Colonic mucosa (tissue), 4 donors: ENCODE measurements around the gene GABARAP. TPM values are rescaled to one million over a fixed set of nuclear protein-coding genes. Genes with fewer than 3 reads are reported as not detected.

Experiments
- DNase-seq: peaks from one replicate; pipeline ENCODE4 v3.0.0-alpha.2; 2020
- H3K27ac ChIP-seq: fragments of 200-600 bp; one replicate; pipeline ENCODE4 v1.8.0; 2021
- H3K27me3 ChIP-seq: fragments of 200-600 bp; one replicate; pipeline ENCODE4 v1.8.0; 2021
- H3K36me3 ChIP-seq: fragments of 200-600 bp; one replicate; pipeline ENCODE4 v1.8.0; 2021
- H3K4me1 ChIP-seq: fragments of 200-600 bp; one replicate; pipeline ENCODE4 v1.8.0; 2021; ENCODE audit warnings: mild to moderate bottlenecking
- H3K4me3 ChIP-seq: fragments of 200-600 bp; one replicate; pipeline ENCODE4 v1.8.0; 2021
- H3K9ac ChIP-seq, 2 donors: one replicate each; pipeline ENCODE4 v1.7.0; 2013; ENCODE audit warnings: control low read depth in 2 of 2, low read depth in 2 of 2, low read length in 2 of 2
- H3K9me3 ChIP-seq: fragments of 200-600 bp; one replicate; pipeline ENCODE4 v1.8.0; 2021
- intact Hi-C: fragments of 100-400 bp; cut with DNase I; formaldehyde crosslinking; loops from one replicate; pipeline ENCODE4 v1.14.1; 2022
- total RNA-seq, 2 donors: library from RNA; stranded (reverse); fragmentation: NEBNext Ultra II Directional in 1 of 2; extraction: Animal tissue kit (Norgen Biotek cat#: 25700) in 1 of 2; gene quantifications; one replicate each; pipeline ENCODE4 v1.2.1, GENCODE V29; 2021
- TF ChIP-seq, protein P1 (sequence below): fragments of 200-600 bp; IDR thresholded peaks from one replicate; pipeline ENCODE4 v1.8.0; 2022; ENCODE audit warnings: antibody characterized with exemption, mild to moderate bottlenecking
- donor health status: healthy.
- donor health status: DM: no; HTN: no; CAD: no.
- donor health status: DM: no; HTN: no; CAD: no.

GABARAP gene
- total RNA-seq, 2 donors from 2014 or later, result 378 to 513 TPM

DNA sequence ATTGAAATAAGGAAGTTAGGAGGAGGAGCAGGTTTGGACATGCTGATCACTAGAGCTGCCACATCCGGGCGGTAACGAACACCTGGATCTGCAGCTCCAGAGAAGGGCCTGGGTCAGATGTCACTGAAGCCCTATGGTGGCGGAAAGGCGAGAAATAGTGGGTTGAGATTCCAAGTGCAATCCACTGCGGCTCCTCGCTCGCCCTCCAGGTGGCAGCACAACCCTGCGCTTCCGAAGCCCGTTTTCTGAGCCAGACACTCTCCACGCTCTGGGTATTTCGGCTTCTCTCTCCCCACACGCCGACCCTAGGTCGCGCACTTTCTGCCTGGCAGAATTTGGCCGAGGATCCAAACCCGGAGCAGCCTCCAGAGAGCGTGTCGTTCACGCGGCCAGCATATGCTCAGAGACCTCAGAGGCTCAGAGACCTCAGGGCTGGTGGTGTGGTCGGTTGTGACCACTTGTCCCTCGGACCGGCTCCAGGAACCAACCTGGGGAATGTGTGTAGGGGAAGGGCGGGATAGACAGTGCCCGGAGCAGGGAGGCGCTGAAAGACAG is 38.3 kb upstream of the GABARAP start:
- peak overlapping the region; percentile 57 to 89 for H3K9ac ChIP-seq
- no peaks in the 10 kb centered on the region for H3K36me3 ChIP-seq
- H3K4me3 ChIP-seq, result peak overlapping the region; percentile 39
- DNase-seq, result peak; percentile 91
- intact Hi-C loops, result no loop called here
- peaks cover 14% of the 10 kb centered on the region for H3K4me1 ChIP-seq
- peak overlapping the region; percentile 76 for H3K27ac ChIP-seq
- H3K9me3 ChIP-seq, result no peaks in the 10 kb centered on the region
- H3K27me3 ChIP-seq, result peaks cover 8% of the 10 kb centered on the region
- TF ChIP-seq, protein P1, sequence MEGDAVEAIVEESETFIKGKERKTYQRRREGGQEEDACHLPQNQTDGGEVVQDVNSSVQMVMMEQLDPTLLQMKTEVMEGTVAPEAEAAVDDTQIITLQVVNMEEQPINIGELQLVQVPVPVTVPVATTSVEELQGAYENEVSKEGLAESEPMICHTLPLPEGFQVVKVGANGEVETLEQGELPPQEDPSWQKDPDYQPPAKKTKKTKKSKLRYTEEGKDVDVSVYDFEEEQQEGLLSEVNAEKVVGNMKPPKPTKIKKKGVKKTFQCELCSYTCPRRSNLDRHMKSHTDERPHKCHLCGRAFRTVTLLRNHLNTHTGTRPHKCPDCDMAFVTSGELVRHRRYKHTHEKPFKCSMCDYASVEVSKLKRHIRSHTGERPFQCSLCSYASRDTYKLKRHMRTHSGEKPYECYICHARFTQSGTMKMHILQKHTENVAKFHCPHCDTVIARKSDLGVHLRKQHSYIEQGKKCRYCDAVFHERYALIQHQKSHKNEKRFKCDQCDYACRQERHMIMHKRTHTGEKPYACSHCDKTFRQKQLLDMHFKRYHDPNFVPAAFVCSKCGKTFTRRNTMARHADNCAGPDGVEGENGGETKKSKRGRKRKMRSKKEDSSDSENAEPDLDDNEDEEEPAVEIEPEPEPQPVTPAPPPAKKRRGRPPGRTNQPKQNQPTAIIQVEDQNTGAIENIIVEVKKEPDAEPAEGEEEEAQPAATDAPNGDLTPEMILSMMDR, result peak; percentile 81

GRCh38 chr17:7279448-7279847 is 37.2 kb upstream of the GABARAP start:
- H3K9me3 ChIP-seq, result no peaks in the 10 kb centered on the region
- peak overlapping the region in 1 of 2 donors; percentile 89 for H3K9ac ChIP-seq
- no peak overlapping the region for H3K4me3 ChIP-seq
- H3K27ac ChIP-seq, result peak overlapping the region; percentile 76
- DNase-seq, result peak; percentile 71
- no peaks in the 10 kb centered on the region for H3K36me3 ChIP-seq
- H3K27me3 ChIP-seq, result peaks cover 8% of the 10 kb centered on the region
- TF ChIP-seq, protein P1, result no peak
- peaks cover 14% of the 10 kb centered on the region for H3K4me1 ChIP-seq
- intact Hi-C loops, result no loop called here

- intact Hi-C loops, result no loop called here
Measured at GRCh38 chr17:7266784-7267183, 24.5 kb upstream of the GABARAP start.

DNA sequence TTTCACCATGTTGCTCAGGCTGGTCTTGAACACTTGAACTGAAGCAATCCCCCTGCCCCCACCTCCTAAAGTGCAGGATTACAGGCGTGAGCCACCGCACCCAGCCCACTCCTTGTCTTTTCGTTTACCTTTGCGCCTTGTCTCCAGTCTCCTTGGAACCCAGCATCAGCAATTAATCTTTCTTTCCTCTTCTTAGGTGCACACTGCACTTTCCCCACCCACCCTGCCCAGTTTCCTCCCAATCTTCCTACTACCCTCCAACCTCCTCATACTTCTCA is 21.5 kb upstream of the GABARAP start:
- Histone ChIP-seq H3K36me3 (no peaks in the 10 kb centered on the region), H3K27ac (peak overlapping the region; percentile 93), H3K4me1 (no peaks in the 10 kb centered on the region), H3K27me3 (no peaks in the 10 kb centered on the region), H3K9me3 (no peaks in the 10 kb centered on the region), H3K4me3 (peak overlapping the region; percentile 77), H3K9ac (peak overlapping the region in 1 of 2 donors; percentile 96)
- TF ChIP-seq, protein P1, result no peak
- intact Hi-C loops, result loop anchor here (5.0 kb wide), 1 partner anchor 34 kb away; no protein-coding TSS in a partner anchor
- DNase-seq, result peak; percentile 76

More at GRCh38 chr17:7266784-7267183, 24.5 kb upstream of the GABARAP start:
- no peak for DNase-seq
- Histone ChIP-seq H3K9me3 (no peaks in the 10 kb centered on the region), H3K4me3 (no peak overlapping the region), H3K9ac (no peak overlapping the region), H3K36me3 (no peaks in the 10 kb centered on the region), H3K4me1 (no peaks in the 10 kb centered on the region), H3K27ac (peak overlapping the region; percentile 8), H3K27me3 (no peaks in the 10 kb centered on the region)
- TF ChIP-seq, protein P1, result no peak

GRCh38 chr17:7262935-7263800 is 20.9 kb upstream of the GABARAP start:
- DNase-seq, result peak; percentile 98
- TF ChIP-seq, protein P1, result no peak
- Histone ChIP-seq H3K4me1 (no peaks in the 10 kb centered on the region), H3K27ac (peak overlapping the region; percentile 93), H3K27me3 (no peaks in the 10 kb centered on the region), H3K4me3 (peak overlapping the region; percentile 77), H3K9ac (peak overlapping the region; percentile 87 to 96), H3K9me3 (no peaks in the 10 kb centered on the region), H3K36me3 (no peaks in the 10 kb centered on the region)
- intact Hi-C loops, result loop anchor here (5.0 kb wide), 1 partner anchor 34 kb away; no protein-coding TSS in a partner anchor
